RKO (cell line): ENCODE data around the gene ANKRD12.
A peak's percentile ranks its signal among the peaks of the same experiment; 100 is the strongest.
"Not testable (repeated sequence)": the region's sequence is repeated elsewhere in the genome, so short reads cannot be mapped to it uniquely, and the experiment has no call there.

Source experiments
- DNase-seq: peaks from one replicate; pipeline ENCODE4 v3.0.0-alpha.2; 2016; ENCODE audit warnings: low spot score

Gene ANKRD12

DNA sequence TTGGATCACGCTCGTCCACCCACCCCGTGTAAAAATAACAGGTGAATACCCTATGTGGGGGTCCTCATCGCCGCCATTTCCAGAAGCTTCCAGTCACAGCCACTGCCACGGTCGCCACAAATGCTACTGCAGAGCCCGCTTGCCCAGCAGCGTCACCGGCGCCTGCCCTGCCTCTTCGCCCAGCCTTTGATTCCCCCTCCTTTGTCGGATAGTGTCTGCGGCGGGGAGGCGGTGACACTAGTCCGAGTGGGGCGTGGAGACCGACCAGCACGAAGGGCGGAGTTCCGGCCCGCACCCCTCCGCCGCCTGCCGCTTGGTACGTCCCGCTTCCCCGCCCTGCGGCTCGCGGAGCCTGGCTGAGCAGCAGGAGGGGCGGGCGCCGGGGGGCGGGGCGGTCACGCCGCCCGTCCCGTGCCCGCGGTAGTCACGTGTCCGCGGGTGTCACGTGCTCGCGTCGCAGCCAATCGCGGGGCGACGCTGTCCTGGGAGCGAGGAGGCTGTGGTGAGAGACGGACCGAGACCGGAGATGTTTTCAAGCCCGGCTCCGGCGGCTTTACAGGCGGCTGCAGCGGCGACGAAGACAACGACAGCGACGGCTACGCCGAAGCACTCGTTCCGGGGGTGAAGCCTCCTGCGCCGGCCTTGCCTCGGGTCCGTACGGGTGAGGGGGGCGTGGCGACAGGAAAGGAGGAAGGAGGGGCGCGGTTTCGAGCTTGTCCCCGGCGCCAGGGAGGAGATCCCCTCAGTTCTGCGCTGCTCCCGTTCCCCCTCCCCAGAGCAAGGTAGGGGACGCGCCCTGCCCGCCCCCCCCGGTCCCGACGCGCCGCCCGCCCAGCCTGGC lies at the start of gene ANKRD12:
TSS of gene ANKRD12 (plus strand) at position 467 of the 841 bp plus-strand sequence. CDS start 45,652 bp downstream, outside the sequence.
- DNase-seq, result peak; percentile 96

DNA sequence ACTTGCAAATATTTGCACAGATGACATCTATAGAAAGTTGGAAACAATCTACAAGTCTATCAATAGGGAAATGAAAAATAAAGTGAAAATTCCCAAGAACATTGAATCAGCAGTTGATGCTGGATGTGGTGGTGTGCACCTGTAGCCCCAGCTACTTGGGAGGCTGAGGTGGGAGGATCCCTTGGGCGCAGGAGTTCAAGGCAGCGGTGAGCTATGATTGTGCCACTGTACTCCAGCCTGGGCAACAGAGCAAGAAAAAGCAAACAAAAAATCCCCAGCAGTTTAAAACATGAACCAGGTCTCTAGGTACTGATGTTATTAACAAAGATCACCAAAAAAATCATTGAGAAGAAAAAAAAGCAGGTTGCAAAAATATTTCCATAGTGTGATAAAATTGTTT lies 49.4 kb upstream of the ANKRD12 start:
- DNase-seq, result no peak

DNA sequence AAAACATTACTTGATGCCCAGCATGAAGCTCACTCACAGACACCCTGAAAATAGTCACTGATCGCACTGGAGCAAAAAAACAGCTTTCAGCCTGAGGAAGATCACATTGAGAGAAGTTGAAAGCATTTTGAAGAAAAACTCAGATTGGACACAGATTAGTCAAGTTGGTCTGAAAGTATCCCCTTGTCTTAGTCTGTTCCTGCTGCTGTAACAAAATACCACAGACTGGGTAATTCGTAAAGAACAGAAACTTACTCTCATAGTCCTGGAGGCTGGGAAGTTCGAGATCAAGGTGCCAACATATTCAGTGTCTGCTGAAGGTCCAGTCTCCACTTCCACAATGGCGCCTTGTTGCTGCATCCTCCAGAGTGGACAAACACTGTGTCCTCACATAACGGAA lies 48.3 kb upstream of the ANKRD12 start:
- no peak for DNase-seq

DNA sequence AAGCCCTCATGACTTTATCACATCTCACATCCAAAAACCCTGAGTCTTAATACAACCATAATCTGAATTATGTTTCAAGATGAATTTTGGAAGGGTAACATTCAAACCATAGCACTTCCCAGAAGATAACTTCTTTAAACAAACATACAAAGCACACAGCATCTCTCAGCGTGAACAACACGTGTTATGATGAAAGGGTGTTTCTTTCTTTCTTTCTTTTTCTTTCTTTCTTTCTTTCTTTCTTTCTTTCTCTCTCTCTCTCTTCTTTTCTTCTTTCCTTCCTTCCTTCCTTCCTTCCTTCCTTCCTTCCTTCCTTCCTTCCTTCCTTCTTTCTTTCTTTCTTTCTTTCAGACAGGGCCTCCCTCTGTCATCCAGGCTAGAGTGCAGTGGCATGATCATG lies 47.9 kb upstream of the ANKRD12 start:
- DNase-seq, result not testable (repeated sequence)

DNA sequence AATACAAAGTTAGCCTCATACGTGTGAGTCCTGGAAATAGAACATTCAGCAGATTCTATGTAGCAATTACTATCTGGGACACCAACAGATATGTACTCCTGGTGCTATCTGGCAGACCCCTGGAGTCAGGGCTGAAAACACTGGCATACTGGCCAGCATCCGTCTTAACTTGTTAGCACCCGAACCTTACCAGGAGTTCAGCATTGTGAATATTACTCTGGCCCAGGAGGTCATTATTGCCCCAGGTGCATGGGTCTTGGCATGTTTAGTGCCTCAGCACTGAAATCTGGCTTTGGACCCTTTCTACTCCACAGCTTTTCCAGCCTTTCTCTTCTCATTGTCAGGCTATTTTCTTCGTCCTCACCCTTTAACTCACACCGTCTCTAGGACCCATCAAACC lies 46.0 kb upstream of the ANKRD12 start:
- no peak for DNase-seq

DNA sequence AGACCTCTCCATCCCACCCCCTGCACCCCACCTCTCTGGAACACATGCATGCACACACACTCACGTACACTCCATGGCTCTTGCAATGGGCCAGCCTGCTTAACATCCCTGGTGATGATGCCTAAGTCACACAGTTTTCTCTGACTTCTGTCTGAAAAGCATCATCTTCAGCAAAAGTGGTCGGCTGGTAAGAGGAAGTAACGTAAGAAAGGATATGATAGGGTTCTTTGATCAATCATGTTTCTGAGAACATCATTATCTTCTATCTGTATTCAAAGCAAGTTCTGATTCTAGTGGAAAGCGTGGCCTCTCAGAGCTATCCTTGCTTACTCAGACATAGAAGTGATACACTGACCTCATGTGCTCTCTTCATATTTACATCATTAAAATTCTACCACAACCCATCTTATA lies 45.5 kb upstream of the ANKRD12 start:
- DNase-seq, result no peak

DNA sequence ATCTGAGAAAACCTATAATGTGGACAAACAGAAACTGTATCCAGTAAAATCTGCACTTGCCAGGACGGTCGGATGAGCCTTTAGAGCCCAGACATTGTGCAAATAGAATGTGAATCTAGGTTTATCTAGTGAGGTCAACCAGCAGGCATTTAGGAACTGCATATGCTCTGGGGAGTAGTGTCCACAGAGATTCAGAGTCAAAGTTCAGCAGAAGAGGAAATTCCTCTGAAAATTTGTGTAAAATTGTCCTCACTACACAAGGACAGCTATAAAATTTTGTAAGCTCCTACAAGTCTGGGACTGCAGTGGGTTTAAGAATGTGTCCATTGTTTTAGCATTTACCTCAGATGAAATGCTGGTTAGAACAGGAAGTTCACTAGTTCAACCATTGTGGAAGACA lies 43.9 kb upstream of the ANKRD12 start:
- no peak for DNase-seq

DNA sequence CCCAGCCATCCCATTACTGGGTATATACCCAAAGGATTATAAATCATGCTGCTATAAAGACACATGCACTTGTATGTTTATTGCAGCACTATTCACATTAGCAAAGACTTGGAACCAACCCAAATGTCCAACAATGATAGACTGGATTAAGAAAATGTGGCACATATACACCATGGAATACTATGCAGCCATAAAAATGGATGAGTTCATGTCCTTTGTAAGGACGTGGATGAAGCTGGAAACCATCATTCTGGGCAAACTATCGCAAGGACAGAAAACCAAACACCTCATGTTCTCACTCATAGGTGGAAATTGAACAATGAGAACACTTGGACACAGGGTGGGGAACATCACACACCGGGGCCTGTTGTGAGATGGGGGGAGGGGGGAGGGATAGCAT lies 43.5 kb upstream of the ANKRD12 start:
- DNase-seq, result not testable (repeated sequence)

DNA sequence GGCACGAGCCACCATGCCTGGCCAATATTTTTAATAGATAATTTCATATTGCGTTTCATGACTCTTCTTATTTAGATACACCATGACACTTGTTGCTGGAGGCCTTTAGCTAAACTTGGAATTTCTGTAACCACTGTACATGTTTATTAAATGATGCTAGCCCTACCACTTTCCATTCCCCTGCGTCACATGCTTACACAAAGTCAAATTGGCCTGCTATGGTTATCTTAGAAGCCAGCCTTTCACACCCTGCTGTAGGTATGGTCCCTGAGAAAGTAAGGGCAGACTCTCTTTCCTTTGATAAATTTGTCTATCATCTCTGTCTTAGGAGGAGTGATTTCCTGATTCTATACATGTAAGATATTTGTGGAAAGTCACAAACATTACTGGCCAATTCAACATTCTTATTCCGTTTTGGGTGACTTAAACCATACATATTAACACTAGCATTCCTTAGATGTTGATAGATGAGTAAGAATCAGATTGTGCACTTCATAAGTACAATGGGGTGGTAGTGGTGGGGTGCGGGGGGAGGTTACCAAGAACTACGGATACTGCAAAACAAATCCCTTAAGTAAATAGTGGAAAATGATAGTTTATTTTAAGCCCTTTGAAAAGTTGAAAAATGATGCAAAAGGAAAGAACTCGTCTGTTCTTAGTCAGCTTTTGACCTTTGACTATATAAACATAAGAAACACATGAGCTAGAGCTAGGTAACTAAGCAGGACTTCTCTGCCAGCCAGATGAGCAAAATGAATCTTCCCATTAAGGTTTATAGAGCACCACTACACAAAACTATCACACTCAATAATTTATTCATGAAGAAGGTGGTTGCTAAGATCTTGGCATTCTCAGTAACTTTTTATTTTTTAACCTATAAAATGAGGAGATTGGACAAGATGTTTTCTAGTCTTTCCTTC lies 42.0 kb upstream of the ANKRD12 start:
- no peak for DNase-seq

DNA sequence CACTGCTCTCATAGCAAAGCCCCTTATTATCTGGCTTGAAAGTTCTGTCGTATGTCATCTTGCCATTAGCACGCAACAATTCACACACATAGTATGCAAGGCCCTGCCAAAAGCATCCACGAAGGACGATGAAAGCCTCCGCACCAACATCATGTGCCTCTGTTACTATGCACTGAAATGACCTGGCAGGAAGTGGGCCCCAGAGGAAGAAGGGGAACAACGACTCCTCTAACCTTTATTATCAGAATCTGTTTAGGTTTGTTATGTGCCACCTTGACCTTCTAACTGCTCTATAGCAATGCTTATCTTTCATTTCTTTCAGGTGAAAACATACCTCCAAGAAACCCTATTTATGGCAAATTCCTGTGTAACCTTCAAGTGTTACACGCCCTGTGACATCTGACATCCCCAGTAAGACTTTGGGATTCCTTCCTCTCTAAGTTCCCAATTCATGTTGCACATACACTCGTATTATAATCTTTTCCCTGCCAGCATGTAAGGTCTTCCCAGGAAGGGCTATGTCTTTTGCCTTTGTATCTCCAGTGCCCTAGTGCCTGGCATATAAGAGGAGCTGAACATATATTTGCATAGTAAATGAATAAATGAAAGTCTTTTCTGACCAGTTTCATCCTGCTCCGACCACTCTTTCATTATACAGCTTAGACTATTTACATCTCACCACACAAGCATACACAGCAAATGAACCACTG lies 41.1 kb upstream of the ANKRD12 start:
- DNase-seq, result no peak

DNA sequence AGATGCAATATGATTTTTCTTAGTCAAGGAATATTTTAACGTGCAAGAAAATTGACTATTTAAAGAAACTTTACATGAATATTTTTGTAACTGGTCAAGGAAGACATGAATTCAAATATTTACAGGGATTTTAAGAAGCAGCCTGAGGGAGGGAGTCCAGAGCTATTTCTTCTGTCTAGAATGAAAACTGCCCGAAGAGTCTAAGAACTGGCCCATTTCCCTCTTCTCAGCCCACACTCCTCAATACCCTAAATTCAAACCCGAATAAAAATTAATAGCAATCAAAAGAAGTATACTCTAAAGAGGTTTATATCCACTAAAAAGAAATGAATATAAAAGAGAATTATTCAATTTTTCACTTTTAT lies 40.6 kb upstream of the ANKRD12 start:
- DNase-seq, result no peak

DNA sequence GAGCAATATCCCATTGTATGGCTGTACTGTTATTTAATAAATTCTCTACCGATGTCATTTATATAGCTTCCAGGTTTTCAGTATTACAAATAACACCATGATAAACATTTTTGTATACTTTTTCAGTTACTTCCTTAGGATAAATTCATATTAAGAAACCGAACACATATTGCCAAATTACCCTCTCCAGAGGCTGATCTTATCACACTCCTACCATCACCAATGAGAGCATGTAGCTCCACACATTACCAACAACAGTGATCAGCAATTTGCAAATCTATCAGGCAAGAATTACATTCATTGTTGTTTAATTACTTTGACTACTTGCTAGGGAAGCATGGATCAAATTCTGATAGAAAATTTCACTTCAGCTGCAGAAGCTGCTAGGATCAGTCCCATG lies 39.9 kb upstream of the ANKRD12 start:
- no peak for DNase-seq

DNA sequence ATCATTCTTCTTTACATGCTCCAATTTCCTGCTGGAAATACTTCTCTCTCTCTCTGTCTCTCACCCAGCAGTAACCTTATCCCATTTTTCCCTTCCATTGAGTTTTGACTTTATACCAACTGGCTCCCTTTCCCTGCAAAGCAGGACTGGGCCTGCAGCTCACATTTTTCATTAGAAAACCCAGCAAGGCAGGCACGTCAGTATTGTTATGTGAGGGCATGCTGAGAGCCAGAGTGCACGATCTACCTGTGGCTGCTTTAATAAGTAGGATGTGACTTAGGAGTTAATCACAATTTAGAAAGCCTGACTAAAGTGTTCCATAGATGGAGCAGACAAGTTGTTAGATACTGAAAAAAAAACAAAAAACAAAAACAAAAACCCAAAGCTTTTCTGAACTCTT lies 39.2 kb upstream of the ANKRD12 start:
- DNase-seq, result no peak

DNA sequence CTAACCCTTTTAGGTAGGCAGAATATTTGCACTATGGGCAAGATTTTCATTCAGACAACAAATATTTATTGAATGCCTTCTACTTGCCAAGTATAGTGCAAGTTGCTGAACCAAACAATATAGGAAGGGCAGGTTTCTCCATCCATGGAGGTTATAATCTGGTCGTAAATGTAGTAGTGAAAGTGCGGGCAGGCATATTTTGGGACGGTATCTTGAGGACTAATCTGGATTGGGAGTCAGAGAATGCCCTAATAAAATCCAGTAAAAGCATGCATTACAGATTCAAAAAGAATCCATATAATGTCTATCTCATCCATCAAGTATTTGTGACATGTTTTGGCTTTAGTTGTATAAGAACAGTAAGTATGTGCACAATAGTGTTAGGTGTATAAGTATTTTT lies 35.8 kb upstream of the ANKRD12 start:
- DNase-seq, result no peak

DNA sequence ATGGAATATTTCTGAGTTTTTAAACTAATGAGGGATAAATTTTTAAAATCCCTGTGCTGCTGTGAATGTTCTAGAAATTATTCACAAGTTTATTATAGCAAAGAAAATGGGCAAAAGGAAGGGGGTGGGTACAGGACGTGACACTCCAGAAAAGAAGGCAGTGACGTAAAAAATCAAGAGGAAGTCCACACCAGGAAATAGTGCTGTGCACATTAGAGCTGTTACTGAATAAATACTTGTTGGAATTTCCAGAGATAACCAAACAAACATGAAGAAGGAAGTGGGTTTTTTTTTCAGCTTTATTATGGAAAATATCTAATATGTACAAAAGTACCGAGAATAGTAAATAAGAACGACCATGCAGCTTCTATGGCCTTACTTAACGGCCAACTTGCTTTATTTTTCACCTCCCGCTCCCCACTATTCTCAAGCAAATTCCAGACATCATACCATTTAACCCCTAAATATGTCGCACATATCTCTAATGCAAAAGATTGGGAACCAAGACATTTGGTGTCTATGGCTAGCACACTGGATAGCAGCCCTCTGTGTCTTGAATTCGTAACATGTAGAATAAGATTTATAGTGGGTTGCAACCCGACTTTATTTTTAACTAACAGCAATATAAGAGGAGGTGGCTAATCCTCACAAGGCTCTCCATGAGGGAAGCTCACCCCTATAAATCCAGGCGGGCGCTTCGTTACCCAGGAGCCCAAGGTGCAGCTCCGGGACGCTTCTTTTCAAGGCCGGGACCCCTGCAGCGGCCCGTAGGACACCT lies 34.7 kb upstream of the ANKRD12 start:
- DNase-seq, result peak; percentile 89

DNA sequence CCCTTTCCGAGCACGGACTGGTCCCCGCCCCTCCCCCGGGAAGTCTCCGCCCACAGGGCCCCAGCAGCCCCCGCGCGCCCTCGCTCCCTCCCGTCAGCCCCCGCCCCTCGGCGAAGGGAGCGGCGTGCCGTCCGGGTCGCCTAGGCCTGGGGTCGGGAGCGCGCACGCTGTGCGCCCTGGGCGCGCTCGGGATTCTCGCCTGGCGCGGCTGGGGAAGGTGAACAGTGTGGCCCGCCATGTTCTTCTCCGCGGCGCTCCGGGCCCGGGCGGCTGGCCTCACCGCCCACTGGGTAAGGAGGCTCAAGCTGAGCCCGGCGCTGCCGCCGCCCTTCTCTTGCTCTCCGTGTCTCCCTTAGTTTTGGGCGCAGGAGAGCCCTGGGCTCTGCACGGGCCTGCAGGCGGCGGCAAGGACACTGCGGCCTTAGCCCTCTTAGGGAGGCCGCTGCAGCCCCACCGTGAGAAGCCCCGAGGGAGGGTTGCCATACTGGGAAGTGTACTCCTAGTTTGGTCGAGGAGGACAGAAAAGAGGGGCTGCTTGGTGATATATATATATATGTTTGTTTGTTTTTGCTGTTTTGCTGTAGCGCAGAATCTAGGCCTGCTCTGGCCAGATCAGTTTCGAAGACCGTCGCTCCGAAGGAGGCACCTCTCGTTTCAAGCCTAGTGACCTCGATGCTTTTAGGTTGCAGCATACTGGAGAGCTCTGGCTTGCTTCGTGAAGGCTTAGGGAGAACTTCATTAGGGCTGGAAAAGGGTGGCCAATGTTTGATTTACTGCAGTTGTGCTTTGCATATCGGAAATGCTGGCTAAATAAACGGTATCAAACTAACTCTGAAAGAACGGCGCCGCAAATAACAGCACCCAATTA lies 33.8 kb upstream of the ANKRD12 start, which contains the start of gene NDUFV2:
TSS of gene NDUFV2 (plus strand) at position 192 of the 868 bp plus-strand sequence. CDS start at position 237, 45 bp downstream.
- peak; percentile 91 for DNase-seq

DNA sequence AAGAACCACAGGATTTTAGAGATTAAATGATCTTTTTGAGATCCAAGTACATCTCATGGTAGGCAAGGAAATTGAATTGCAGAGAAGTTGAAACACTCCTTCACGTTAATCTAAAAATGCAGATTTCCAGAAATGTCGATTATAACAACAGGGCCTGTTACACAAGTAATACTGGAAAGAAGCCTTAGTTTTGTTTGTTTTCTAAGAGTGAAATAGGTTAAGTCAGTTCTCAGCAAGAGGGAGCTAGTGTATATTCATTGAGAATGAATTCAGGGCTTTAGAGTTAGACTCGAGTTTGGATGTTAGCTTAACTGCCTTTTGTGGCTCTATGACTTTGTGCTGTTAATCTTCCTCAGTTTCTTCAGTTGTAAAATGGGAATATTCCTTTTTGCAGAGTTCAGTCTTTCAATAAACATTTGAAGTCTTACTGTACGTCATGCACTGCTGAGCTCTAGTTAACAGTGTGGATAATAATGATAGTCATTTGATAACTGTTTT lies 33.2 kb upstream of the ANKRD12 start:
- peak; percentile 53 for DNase-seq

DNA sequence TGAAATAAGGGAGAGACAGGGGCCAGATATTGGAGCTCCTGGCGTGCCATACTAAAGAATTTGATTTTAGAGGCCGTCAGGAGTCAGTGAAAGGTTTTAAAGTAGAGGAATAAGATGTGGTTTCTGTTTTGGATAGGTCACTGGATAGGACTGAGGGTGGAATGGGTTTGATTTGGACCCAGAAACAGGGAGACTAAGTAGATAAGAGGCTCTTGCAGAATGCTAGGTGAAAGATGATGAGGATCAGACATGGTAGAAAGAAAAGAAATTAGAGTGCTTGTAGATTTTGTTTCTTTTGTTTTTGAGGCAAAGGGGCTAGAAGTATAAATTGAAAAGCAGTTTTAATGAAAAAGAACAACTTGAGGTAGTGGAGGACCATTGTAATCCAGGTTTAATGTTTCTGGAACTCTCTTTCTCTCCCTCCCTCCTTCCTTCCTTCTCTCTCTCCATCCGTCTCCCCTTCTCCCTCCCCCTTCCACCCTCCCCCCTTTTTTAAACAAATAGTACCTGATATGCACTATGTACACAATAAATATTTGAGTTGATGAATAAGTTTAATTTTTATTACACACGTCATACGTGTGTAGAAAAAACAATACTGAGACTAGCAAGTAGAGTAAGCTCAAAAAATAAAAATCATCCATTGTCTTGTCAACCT lies 32.2 kb upstream of the ANKRD12 start:
- DNase-seq, result no peak

DNA sequence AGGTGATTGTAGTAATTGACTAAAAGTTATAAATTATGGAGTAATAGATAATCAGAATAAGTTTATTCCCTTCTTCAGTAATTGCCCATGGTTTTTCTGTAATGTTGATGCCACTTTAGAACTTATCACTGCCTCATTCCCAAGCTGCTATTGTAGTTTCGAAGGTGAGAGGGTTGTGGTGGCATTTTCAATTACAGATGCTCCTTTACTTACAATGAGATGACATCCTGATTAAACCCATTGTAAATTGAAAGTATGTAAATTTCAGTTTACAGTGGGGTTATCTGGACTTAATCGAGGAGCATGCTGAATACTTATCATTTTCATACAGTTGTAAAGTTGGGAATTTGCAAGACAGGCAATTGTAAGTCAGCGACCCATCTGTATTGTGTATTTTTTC lies 31.2 kb upstream of the ANKRD12 start:
- DNase-seq, result no peak

DNA sequence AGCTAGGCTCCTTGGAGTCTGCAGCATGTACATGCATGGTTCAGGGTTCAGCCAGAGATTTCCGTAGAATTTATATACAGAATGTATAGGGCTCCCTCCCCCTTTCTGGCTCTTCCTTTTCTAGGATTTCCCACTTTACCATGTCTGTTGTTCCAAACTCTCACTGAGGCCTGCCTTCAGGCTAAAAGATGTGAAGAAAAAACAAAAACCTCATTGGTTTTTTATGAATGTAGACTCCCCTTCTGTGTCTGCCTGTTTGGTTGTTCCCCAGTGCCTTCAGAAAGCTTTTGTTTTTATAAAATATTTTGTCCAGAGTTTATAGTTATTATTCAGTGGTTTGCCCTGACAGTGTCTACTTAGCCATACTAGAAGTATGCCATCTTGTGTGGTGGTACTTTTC lies 30.5 kb upstream of the ANKRD12 start:
- DNase-seq, result no peak
